ENCODE measurements around the gene NUBPL. TPM values are rescaled to one million over a fixed set of nuclear protein-coding genes. Genes with fewer than 3 reads are reported as not detected.

NUBPL gene
- total RNA-seq, 1 experiment from 2014 or later = 11.6 TPM

DNA sequence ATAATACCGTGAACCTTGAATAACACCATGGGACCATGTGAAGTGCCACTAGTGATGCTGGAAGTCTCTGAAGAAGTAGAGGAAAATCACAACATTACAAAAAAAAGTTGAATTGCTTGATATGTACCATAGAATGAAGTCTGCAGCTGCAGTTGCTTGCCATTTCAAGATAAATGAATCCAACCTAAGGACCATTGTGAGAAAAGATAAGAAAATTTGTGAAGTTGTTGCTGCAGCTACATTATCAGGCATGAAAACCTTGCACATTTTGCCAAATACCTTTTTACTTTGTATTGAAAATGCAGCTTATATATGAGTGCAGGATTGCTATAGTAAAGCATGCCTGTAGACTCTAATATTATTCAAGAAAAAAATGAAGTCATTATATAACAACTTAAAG is 126.5 kb downstream of the NUBPL start (continued):
- TF ChIP-seq FOXJ3 (CRISPR knock-in tag; IDR thresholded peaks at IDR 0.05; ENCODE audit: borderline replicate concordance) (no peak), RELA (CRISPR knock-in tag; IDR thresholded peaks at IDR 0.05; ENCODE audit: borderline replicate concordance) (no peak), ZNF121 (CRISPR knock-in tag; IDR thresholded peaks at IDR 0.05) (no peak), GRHL2 (CRISPR knock-in tag; IDR thresholded peaks at IDR 0.05; ENCODE audit: insufficient replicate concordance, severe bottlenecking) (no peak), ATF1 (CRISPR knock-in tag; IDR thresholded peaks at IDR 0.05) (no peak)

DNA sequence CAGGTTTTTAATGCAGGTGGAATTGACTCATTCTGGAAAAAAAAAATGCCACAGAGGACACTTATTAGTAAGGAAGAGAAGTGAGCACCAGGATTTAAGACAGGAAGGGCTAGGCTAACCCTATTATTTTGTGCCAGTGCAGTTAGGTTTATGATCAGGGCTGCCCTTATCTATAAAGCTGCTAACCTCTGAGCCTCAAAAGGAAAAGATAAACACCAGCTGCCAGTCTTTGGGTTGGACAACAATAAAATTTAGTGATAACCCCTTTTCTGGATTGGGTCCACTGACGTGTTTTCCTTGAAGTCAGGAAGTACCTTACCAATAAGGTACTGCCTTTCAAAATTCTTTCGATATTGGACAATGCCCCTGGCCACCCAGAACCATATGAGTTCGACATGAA is 128.9 kb downstream of the NUBPL start:
- TF ChIP-seq PRRX2 (CRISPR knock-in tag; IDR thresholded peaks at IDR 0.05) (no peak), ZNF219 (CRISPR knock-in tag; IDR thresholded peaks at IDR 0.05; ENCODE audit: borderline replicate concordance) (no peak), NR2C2 (CRISPR knock-in tag; IDR thresholded peaks at IDR 0.05) (no peak), NR3C1 (CRISPR knock-in tag; conservative IDR thresholded peaks at IDR 0.05; ENCODE audit: low read depth) (no peak), JUN (CRISPR knock-in tag; IDR thresholded peaks at IDR 0.05) (no peak), ESRRA (CRISPR knock-in tag; IDR thresholded peaks at IDR 0.05; ENCODE audit: borderline replicate concordance) (no peak), IRF2 (CRISPR knock-in tag; IDR thresholded peaks at IDR 0.05; ENCODE audit: borderline replicate concordance, low read depth) (no peak), FOXP1 (CRISPR knock-in tag; IDR thresholded peaks at IDR 0.05; ENCODE audit: borderline replicate concordance) (no peak), CBFB (CRISPR knock-in tag; IDR thresholded peaks at IDR 0.05; ENCODE audit: low read depth) (no peak), ZNF423 (CRISPR knock-in tag; IDR thresholded peaks at IDR 0.05) (no peak), SP1 (CRISPR knock-in tag; conservative IDR thresholded peaks at IDR 0.05) (no peak), SOX15 (CRISPR knock-in tag; IDR thresholded peaks at IDR 0.05) (no peak), NFATC4 (CRISPR knock-in tag; IDR thresholded peaks at IDR 0.05) (no peak)
- TF ChIP-seq, protein P1, sequence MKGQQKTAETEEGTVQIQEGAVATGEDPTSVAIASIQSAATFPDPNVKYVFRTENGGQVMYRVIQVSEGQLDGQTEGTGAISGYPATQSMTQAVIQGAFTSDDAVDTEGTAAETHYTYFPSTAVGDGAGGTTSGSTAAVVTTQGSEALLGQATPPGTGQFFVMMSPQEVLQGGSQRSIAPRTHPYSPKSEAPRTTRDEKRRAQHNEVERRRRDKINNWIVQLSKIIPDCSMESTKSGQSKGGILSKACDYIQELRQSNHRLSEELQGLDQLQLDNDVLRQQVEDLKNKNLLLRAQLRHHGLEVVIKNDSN (CRISPR knock-in tag; IDR thresholded peaks at IDR 0.05) = no peak
- TF ChIP-seq, protein P2, sequence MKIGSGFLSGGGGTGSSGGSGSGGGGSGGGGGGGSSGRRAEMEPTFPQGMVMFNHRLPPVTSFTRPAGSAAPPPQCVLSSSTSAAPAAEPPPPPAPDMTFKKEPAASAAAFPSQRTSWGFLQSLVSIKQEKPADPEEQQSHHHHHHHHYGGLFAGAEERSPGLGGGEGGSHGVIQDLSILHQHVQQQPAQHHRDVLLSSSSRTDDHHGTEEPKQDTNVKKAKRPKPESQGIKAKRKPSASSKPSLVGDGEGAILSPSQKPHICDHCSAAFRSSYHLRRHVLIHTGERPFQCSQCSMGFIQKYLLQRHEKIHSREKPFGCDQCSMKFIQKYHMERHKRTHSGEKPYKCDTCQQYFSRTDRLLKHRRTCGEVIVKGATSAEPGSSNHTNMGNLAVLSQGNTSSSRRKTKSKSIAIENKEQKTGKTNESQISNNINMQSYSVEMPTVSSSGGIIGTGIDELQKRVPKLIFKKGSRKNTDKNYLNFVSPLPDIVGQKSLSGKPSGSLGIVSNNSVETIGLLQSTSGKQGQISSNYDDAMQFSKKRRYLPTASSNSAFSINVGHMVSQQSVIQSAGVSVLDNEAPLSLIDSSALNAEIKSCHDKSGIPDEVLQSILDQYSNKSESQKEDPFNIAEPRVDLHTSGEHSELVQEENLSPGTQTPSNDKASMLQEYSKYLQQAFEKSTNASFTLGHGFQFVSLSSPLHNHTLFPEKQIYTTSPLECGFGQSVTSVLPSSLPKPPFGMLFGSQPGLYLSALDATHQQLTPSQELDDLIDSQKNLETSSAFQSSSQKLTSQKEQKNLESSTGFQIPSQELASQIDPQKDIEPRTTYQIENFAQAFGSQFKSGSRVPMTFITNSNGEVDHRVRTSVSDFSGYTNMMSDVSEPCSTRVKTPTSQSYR (CRISPR knock-in tag; IDR thresholded peaks at IDR 0.05) = no peak
- TF ChIP-seq, protein P3, sequence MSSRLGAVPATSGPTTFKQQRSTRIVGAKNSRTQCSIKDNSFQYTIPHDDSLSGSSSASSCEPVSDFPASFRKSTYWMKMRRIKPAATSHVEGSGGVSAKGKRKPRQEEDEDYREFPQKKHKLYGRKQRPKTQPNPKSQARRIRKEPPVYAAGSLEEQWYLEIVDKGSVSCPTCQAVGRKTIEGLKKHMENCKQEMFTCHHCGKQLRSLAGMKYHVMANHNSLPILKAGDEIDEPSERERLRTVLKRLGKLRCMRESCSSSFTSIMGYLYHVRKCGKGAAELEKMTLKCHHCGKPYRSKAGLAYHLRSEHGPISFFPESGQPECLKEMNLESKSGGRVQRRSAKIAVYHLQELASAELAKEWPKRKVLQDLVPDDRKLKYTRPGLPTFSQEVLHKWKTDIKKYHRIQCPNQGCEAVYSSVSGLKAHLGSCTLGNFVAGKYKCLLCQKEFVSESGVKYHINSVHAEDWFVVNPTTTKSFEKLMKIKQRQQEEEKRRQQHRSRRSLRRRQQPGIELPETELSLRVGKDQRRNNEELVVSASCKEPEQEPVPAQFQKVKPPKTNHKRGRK (CRISPR knock-in tag; IDR thresholded peaks at IDR 0.05; ENCODE audit: borderline replicate concordance) = no peak
- ChIA-PET CTCF (no interaction called here), POLR2A (no interaction called here)
- DNase-seq (ENCODE audit: low spot score) (no peak), ATAC-seq (no peak)
- H3K4me3 Mint-ChIP-seq = no peak overlapping the region
- no peak overlapping the region for H3K27ac Mint-ChIP-seq
- no peaks in the 10 kb centered on the region for H3K27me3 Mint-ChIP-seq (ENCODE audit: low read depth)
- H3K9me3 Mint-ChIP-seq = no peaks in the 10 kb centered on the region
- H3K4me1 Mint-ChIP-seq = no peaks in the 10 kb centered on the region
- H3K36me3 Mint-ChIP-seq = no peaks in the 10 kb centered on the region

DNA sequence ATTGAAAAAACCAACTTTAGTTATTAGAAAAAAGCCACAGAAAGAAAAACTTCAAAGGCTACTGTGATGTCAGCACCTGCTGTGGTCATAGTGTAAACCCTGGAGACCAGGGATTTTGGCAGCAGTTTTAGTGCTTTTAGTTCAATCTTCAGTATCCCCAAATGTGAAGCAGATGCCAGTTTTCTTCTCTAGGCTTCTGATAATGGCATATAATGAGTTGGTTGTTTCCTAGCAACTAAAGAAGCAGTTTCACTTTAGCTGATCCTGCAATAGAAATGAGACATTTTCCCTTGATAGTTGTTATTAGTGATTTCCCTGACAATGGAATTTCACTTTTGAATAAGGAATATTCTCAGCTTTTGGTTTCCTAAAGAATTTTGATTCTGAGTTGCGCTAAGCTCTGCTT is 131.2 kb downstream of the NUBPL start:
- CTCF ChIA-PET = no interaction called here

More for the DNA sequence above, 131.2 kb downstream of the NUBPL start:
- H3K27ac Mint-ChIP-seq = no peak overlapping the region
- H3K9me3 Mint-ChIP-seq = no peaks in the 10 kb centered on the region
- TF ChIP-seq RELA (CRISPR knock-in tag; IDR thresholded peaks at IDR 0.05; ENCODE audit: borderline replicate concordance) = no peak
- TF ChIP-seq, protein P4, sequence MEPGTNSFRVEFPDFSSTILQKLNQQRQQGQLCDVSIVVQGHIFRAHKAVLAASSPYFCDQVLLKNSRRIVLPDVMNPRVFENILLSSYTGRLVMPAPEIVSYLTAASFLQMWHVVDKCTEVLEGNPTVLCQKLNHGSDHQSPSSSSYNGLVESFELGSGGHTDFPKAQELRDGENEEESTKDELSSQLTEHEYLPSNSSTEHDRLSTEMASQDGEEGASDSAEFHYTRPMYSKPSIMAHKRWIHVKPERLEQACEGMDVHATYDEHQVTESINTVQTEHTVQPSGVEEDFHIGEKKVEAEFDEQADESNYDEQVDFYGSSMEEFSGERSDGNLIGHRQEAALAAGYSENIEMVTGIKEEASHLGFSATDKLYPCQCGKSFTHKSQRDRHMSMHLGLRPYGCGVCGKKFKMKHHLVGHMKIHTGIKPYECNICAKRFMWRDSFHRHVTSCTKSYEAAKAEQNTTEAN (CRISPR knock-in tag; IDR thresholded peaks at IDR 0.05) = no peak
- TF ChIP-seq SMAD3 (CRISPR knock-in tag; IDR thresholded peaks at IDR 0.05; ENCODE audit: borderline replicate concordance) = no peak
- TF ChIP-seq, protein P5, sequence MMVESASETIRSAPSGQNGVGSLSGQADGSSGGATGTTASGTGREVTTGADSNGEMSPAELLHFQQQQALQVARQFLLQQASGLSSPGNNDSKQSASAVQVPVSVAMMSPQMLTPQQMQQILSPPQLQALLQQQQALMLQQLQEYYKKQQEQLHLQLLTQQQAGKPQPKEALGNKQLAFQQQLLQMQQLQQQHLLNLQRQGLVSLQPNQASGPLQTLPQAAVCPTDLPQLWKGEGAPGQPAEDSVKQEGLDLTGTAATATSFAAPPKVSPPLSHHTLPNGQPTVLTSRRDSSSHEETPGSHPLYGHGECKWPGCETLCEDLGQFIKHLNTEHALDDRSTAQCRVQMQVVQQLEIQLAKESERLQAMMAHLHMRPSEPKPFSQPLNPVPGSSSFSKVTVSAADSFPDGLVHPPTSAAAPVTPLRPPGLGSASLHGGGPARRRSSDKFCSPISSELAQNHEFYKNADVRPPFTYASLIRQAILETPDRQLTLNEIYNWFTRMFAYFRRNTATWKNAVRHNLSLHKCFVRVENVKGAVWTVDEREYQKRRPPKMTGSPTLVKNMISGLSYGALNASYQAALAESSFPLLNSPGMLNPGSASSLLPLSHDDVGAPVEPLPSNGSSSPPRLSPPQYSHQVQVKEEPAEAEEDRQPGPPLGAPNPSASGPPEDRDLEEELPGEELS (CRISPR knock-in tag; IDR thresholded peaks at IDR 0.05) = no peak
- TF ChIP-seq ESRRA (CRISPR knock-in tag; IDR thresholded peaks at IDR 0.05; ENCODE audit: borderline replicate concordance) = no peak
- POLR2A ChIA-PET = no interaction called here
- H3K36me3 Mint-ChIP-seq = no peaks in the 10 kb centered on the region
- peaks cover 4% of the 10 kb centered on the region; the same call in 1 of the 2 replicates for H3K4me1 Mint-ChIP-seq
- H3K27me3 Mint-ChIP-seq (ENCODE audit: low read depth) = no peaks in the 10 kb centered on the region
- H3K4me3 Mint-ChIP-seq = no peak overlapping the region
- DNase-seq (ENCODE audit: low spot score) (no peak), ATAC-seq (no peak)

Measured in WTC11 (cell line).